B cell (primary cell): ENCODE measurements around the gene TBX4. TPM values are rescaled to one million over a fixed set of nuclear protein-coding genes. Genes with fewer than 3 reads are reported as not detected.

Experiments
- ATAC-seq: fragments of 200-7000 bp; cut with Tn5 transposase; one replicate; pipeline ENCODE4 v1.10.0; 2021; ENCODE audit warnings: low read depth, mild to moderate bottlenecking, moderate number of reproducible peaks, moderate library complexity
- CTCF ChIA-PET: fragments of 350-600 bp; sonication (Branson Sonifier 250); formaldehyde crosslinking; loops from one replicate; lab custom pipeline; 2021; ENCODE audit warnings: antibody characterized with exemption, inconsistent platforms; lab: Charles Lee
- POLR2A ChIA-PET: fragments of 350-600 bp; sonication (Branson Sonifier 250); formaldehyde crosslinking; loops from one replicate; lab custom pipeline; 2021; ENCODE audit warnings: antibody characterized with exemption; lab: Charles Lee
- DNase-seq: peaks from one replicate; pipeline ENCODE4 v3.0.0; 2013
- H2AFZ ChIP-seq: 2 replicates; pipeline ENCODE4 v1.6.1; 2012; ENCODE audit warnings: mild to moderate bottlenecking, low read depth, low read length; ENCODE audit not compliant: insufficient read depth, poor library complexity, severe bottlenecking
- H3K27ac ChIP-seq, 2 donors: 1 replicate in 1 of 2; 2 replicates in 1 of 2; pipeline ENCODE4 v1.5.1; 2012 to 2013; ENCODE audit warnings: low read length in 2 of 2, mild to moderate bottlenecking in 2 of 2, moderate library complexity in 1 of 2
- H3K27me3 ChIP-seq, 4 experiments: fragments of 200-600 bp in 1 of 4; sonication (generic) in 1 of 4; replicated peaks in 1 of 4; 1 replicate in 2 of 4; 2 replicates in 2 of 4; pipeline versions ENCODE4 v1.6.1 to v1.7.0; 2013 to 2016; ENCODE audit warnings: low read length in 3 of 4, mild to moderate bottlenecking in 2 of 4, mixed read lengths in 1 of 4, moderate library complexity in 1 of 4; ENCODE audit not compliant: insufficient read depth in 4 of 4, control insufficient read depth in 3 of 4; ENCODE audit errors: control extremely low read depth in 1 of 4
- H3K36me3 ChIP-seq, 2 experiments: replicated peaks in 1 of 2; 1 replicate in 1 of 2; 2 replicates in 1 of 2; pipeline versions ENCODE4 v1.6.1 to v1.7.1; 2013; ENCODE audit warnings: low read length in 1 of 2; ENCODE audit not compliant: insufficient read depth in 2 of 2, control insufficient read depth in 1 of 2; ENCODE audit errors: control extremely low read depth in 1 of 2, extremely low read depth in 1 of 2
- H3K4me1 ChIP-seq, 2 donors: fragments of 200-600 bp in 1 of 2; sonication (generic) in 1 of 2; 1 replicate in 1 of 2; 2 replicates in 1 of 2; pipeline versions ENCODE4 v1.5.1 to v1.6.1; 2013 to 2017; ENCODE audit warnings: low read length in 2 of 2; ENCODE audit not compliant: control insufficient read depth in 2 of 2, insufficient read depth in 2 of 2
- H3K4me2 ChIP-seq: replicated peaks from 2 replicates; pipeline ENCODE3; 2012; ENCODE audit warnings: mild to moderate bottlenecking, low read depth, low read length; ENCODE audit not compliant: poor library complexity, severe bottlenecking
- H3K4me3 ChIP-seq, 5 experiments: fragments of 200-600 bp in 1 of 5; sonication (generic) in 1 of 5; 1 replicate in 3 of 5; 2 replicates in 2 of 5; pipeline versions ENCODE4 v1.5.1 to v1.7.0; 2011 to 2016; ENCODE audit warnings: low read length in 4 of 5, mild to moderate bottlenecking in 4 of 5, low read depth in 2 of 5, control low read depth in 1 of 5, moderate library complexity in 1 of 5; ENCODE audit not compliant: insufficient read depth in 1 of 5; ENCODE audit errors: control extremely low read depth in 1 of 5, extremely low read depth in 1 of 5
- H3K79me2 ChIP-seq: fragments of 200-600 bp; sonication (generic); one replicate; pipeline ENCODE4 v1.6.0; 2016; ENCODE audit warnings: low read length; ENCODE audit not compliant: control insufficient read depth, insufficient read depth
- H3K9ac ChIP-seq: fragments of 200-600 bp; sonication (generic); 2 replicates; pipeline ENCODE4 v1.6.1; 2017; ENCODE audit warnings: mild to moderate bottlenecking, low read length, moderate library complexity
- H3K9me3 ChIP-seq, 3 donors: one replicate each; pipeline versions ENCODE4 v1.6.1 to v1.7.1; 2013; ENCODE audit warnings: low read length in 2 of 3; ENCODE audit not compliant: control insufficient read depth in 2 of 3, insufficient read depth in 1 of 3; ENCODE audit errors: control extremely low read depth in 1 of 3
- H4K20me1 ChIP-seq: 2 replicates; pipeline ENCODE4 v1.6.0; 2012; ENCODE audit warnings: mild to moderate bottlenecking, low read length; ENCODE audit not compliant: insufficient read depth, control insufficient read depth, poor library complexity, severe bottlenecking
- H3K27ac Mint-ChIP-seq: one replicate; pipeline ENCODE4 v1.8.0; 2021; ENCODE audit warnings: mixed read lengths
- H3K27me3 Mint-ChIP-seq: one replicate; pipeline ENCODE4 v1.8.0; 2021; ENCODE audit warnings: mixed read lengths
- H3K4me1 Mint-ChIP-seq: one replicate; pipeline ENCODE4 v1.8.0; 2021; ENCODE audit warnings: mixed read lengths
- H3K4me3 Mint-ChIP-seq: one replicate; pipeline ENCODE4 v1.8.0; 2021; ENCODE audit warnings: mixed read lengths
- H3K9me3 Mint-ChIP-seq: one replicate; pipeline ENCODE4 v1.8.0; 2022; ENCODE audit warnings: mixed read lengths; ENCODE audit not compliant: insufficient read depth
- EZH2 ChIP-seq: IDR thresholded peaks from 2 replicates; pipeline ENCODE4 v1.6.1; 2012; ENCODE audit warnings: borderline replicate concordance, low read depth, mild to moderate bottlenecking, moderate library complexity, low read length; ENCODE audit not compliant: insufficient read depth, poor library complexity, severe bottlenecking
- WGBS: methylation state at CpG from one replicate; pipeline ENCODE4 v1.1.5; 2013; ENCODE audit warnings: missing lambda C conversion rate; ENCODE audit not compliant: insufficient coverage; 5-methylcytosine and 5-hydroxymethylcytosine counted together
- intact Hi-C: fragments of 100-400 bp; cut with micrococcal nuclease; formaldehyde crosslinking; loops from one replicate; pipeline ENCODE4 v1.10.0; 2022
- polyA plus RNA-seq: library from polyadenylated mRNA; depleted of rRNA; stranded (reverse); fragments of >200 nt; gene quantifications from 2 replicates; pipeline ENCODE4 v1.2.3, GENCODE V29; 2012
- total RNA-seq, 2 donors: library from RNA; stranded (reverse); fragments of 120-200 nt in 1 of 2; gene quantifications; 1 replicate in 1 of 2; 2 replicates in 1 of 2; pipeline versions ENCODE4 v1.2.3 to v1.2.4, GENCODE V29; 2013 to 2022
- TF ChIP-seq, protein P1 (sequence below): fragments of 200-600 bp; IDR thresholded peaks from one replicate; pipeline ENCODE4 v1.8.0; 2022; ENCODE audit warnings: antibody characterized with exemption, mild to moderate bottlenecking

The TBX4 gene
- total and polyA plus RNA-seq, 2 donors (not counting 1 experiment from before 2014, with no cell fraction given) = not detected

- DNase-seq = no peak
- no peak overlapping the region for H3K4me3 Mint-ChIP-seq
- H3K9me3 Mint-ChIP-seq = no peaks in the 10 kb centered on the region
- Histone ChIP-seq H3K27me3 (peaks cover 0 to 61% (median 28%) of the 10 kb centered on the region in 4 experiments), H2AFZ (no peak overlapping the region), H3K4me2 (no peak overlapping the region), H3K36me3 (no peaks in the 10 kb centered on the region), H3K9me3 (peaks cover 0 to 28% (median 0%) of the 10 kb centered on the region in 3 donors), H3K4me3 (no peak overlapping the region), H3K4me1 (peaks cover 32 to 40% of the 10 kb centered on the region in 2 donors), H3K9ac (no peak overlapping the region), H4K20me1 (peaks cover 9% of the 10 kb centered on the region), H3K79me2 (no peaks in the 10 kb centered on the region), H3K27ac (no peak overlapping the region)
- intact Hi-C loops = loop anchor here (5.0 to 10.0 kb wide), 3 partner anchors 223 to 700 kb away; no protein-coding TSS in a partner anchor
- no peak for ATAC-seq
- WGBS = 88% methylated on average over 16 of the region's 16 CpGs
- H3K27ac Mint-ChIP-seq = no peak overlapping the region
- peaks cover 21% of the 10 kb centered on the region for H3K4me1 Mint-ChIP-seq
- TF ChIP-seq, protein P1, sequence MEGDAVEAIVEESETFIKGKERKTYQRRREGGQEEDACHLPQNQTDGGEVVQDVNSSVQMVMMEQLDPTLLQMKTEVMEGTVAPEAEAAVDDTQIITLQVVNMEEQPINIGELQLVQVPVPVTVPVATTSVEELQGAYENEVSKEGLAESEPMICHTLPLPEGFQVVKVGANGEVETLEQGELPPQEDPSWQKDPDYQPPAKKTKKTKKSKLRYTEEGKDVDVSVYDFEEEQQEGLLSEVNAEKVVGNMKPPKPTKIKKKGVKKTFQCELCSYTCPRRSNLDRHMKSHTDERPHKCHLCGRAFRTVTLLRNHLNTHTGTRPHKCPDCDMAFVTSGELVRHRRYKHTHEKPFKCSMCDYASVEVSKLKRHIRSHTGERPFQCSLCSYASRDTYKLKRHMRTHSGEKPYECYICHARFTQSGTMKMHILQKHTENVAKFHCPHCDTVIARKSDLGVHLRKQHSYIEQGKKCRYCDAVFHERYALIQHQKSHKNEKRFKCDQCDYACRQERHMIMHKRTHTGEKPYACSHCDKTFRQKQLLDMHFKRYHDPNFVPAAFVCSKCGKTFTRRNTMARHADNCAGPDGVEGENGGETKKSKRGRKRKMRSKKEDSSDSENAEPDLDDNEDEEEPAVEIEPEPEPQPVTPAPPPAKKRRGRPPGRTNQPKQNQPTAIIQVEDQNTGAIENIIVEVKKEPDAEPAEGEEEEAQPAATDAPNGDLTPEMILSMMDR = no peak
- no peak for TF ChIP-seq EZH2
- ChIA-PET POLR2A (no interaction called here), CTCF (interaction anchor here (0.6 to 3.2 kb wide), 2 partner anchors 422 to 702 kb away, joined by 4 to 30 read pairs; no protein-coding TSS in a partner anchor)
- H3K27me3 Mint-ChIP-seq = peaks cover 27% of the 10 kb centered on the region
Measured at GRCh38 chr17:61414141-61414935, 37.9 kb upstream of the TBX4 start.

DNA sequence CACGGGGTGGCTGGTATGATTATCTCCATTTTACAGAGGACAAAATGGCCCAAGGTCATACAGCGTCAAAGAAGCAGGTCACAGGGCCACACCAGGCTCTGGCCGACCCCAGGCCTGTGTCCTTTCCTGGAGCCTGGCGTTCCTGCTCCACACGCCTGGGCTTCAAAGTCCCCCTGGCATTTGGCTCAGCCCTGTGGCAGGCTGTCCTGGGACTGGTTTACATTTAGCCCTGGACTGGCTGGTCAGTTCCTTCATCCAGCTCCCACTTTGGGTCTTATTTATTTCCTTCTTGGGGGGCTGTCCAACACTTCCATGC lies 37.3 kb upstream of the TBX4 start:
- Histone ChIP-seq H4K20me1 (peaks cover 8% of the 10 kb centered on the region), H3K4me3 (no peak overlapping the region), H3K9ac (no peak overlapping the region), H3K27ac (no peak overlapping the region), H3K27me3 (peaks cover 0 to 61% (median 27%) of the 10 kb centered on the region in 4 experiments), H3K9me3 (peaks cover 0 to 28% (median 0%) of the 10 kb centered on the region in 3 donors), H3K4me1 (peaks cover 30 to 37% of the 10 kb centered on the region in 2 donors), H3K79me2 (no peaks in the 10 kb centered on the region), H3K36me3 (no peaks in the 10 kb centered on the region), H2AFZ (no peak overlapping the region), H3K4me2 (no peak overlapping the region)
- no peak overlapping the region for H3K27ac Mint-ChIP-seq
- WGBS = 92% methylated on average over 5 of the region's 5 CpGs
- ChIA-PET CTCF (interaction anchor here (0.6 to 3.2 kb wide), 3 partner anchors 13 to 702 kb away, joined by 4 to 30 read pairs (median 6); no protein-coding TSS in a partner anchor), POLR2A (no interaction called here)
- no peak overlapping the region for H3K4me3 Mint-ChIP-seq
- TF ChIP-seq EZH2 = no peak
- TF ChIP-seq, protein P1 = no peak
- ATAC-seq (no peak), DNase-seq (no peak)
- no peaks in the 10 kb centered on the region for H3K9me3 Mint-ChIP-seq
- H3K4me1 Mint-ChIP-seq = peaks cover 19% of the 10 kb centered on the region
- intact Hi-C loops = loop anchor here (5.0 to 10.0 kb wide), 3 partner anchors 222 to 700 kb away; no protein-coding TSS in a partner anchor
- peaks cover 30% of the 10 kb centered on the region for H3K27me3 Mint-ChIP-seq
